HepG2 (cell line): ENCODE data around the gene ZAR1.

ENCODE experiments used
- CCAR2 ChIP-seq: fragments of 200-400 bp; formaldehyde crosslinking; optimal IDR thresholded peaks from 2 replicates; pipeline ENCODE3; 2018; ENCODE audit warnings: low read depth, mild to moderate bottlenecking, low read length, moderate library complexity
- CTCF ChIP-seq: sonication (generic); formaldehyde crosslinking; IDR thresholded peaks from 2 replicates; pipeline ENCODE4 v1.5.0; 2020; ENCODE audit warnings: mild to moderate bottlenecking, missing genetic modification reagents, moderate library complexity
- ELK4 ChIP-seq: sonication (generic); formaldehyde crosslinking; IDR thresholded peaks from 2 replicates; pipeline ENCODE4 v1.9.0; 2021; ENCODE audit warnings: missing genetic modification reagents, borderline replicate concordance
- MIER2 ChIP-seq: IDR thresholded peaks from 2 replicates; pipeline ENCODE4 v1.6.1; 2016; ENCODE audit warnings: missing biosample characterization, missing genetic modification reagents
- POLR2A ChIP-seq, 2 experiments: IDR thresholded peaks; 2 replicates each; pipeline ENCODE4 v1.6.1; 2011; ENCODE audit warnings: low read depth in 2 of 2, low read length in 2 of 2, mild to moderate bottlenecking in 1 of 2, moderate library complexity in 1 of 2; ENCODE audit not compliant: insufficient read depth in 1 of 2
- POLR2AphosphoS2 ChIP-seq: IDR thresholded peaks from 2 replicates; pipeline ENCODE4 v1.6.1; 2011; ENCODE audit warnings: low read depth, low read length, improper control_type of control experiment
- TAF1 ChIP-seq: sonication (generic); formaldehyde crosslinking; IDR thresholded peaks from 2 replicates; pipeline ENCODE4 v1.4.0; 2020; ENCODE audit warnings: missing genetic modification reagents
- THAP7 ChIP-seq: sonication (generic); formaldehyde crosslinking; IDR thresholded peaks from 2 replicates; pipeline ENCODE4 v1.8.1; 2023; ENCODE audit warnings: mild to moderate bottlenecking, missing genetic modification reagents
- ZNF333 ChIP-seq: sonication (generic); formaldehyde crosslinking; IDR thresholded peaks from 2 replicates; pipeline ENCODE4 v1.4.0; 2020; ENCODE audit warnings: mild to moderate bottlenecking, missing genetic modification reagents, borderline replicate concordance
- TF ChIP-seq, protein P1 (sequence below): sonication (generic); formaldehyde crosslinking; conservative IDR thresholded peaks from 2 replicates; pipeline ENCODE4 v1.8.0; 2022; ENCODE audit warnings: missing genetic modification reagents
- TF ChIP-seq, protein P2 (sequence below): IDR thresholded peaks from 2 replicates; pipeline ENCODE4 v1.6.1; 2016; ENCODE audit warnings: low read depth, control low read depth

DNA sequence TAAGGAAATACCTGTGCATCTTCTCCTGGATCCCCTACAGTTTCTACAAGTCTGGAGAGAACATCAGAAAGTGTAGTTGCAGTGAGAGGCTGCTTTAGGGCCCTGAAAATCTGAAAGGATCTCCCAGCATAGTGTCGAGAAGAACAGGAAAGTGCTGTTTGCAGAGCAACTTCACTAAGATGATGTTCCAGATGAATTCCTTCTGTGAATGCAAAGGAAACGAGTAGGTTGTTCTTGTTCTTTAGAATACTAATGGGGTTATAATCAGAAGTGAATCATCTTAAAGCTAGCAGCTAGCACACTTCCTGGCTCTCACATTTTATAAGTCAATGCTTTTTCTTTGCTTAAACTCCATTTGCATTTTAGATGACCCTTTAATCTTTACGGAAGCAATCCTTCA, 53.7 kb downstream of the ZAR1 start:
- TF ChIP-seq TAF1, result no peak
- no peak for TF ChIP-seq POLR2AphosphoS2
- TF ChIP-seq ELK4 (CRISPR knock-in tag), result no peak
- TF ChIP-seq, protein P1, sequence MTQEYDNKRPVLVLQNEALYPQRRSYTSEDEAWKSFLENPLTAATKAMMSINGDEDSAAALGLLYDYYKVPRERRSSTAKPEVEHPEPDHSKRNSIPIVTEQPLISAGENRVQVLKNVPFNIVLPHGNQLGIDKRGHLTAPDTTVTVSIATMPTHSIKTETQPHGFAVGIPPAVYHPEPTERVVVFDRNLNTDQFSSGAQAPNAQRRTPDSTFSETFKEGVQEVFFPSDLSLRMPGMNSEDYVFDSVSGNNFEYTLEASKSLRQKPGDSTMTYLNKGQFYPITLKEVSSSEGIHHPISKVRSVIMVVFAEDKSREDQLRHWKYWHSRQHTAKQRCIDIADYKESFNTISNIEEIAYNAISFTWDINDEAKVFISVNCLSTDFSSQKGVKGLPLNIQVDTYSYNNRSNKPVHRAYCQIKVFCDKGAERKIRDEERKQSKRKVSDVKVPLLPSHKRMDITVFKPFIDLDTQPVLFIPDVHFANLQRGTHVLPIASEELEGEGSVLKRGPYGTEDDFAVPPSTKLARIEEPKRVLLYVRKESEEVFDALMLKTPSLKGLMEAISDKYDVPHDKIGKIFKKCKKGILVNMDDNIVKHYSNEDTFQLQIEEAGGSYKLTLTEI (CRISPR knock-in tag), result no peak
- TF ChIP-seq CTCF, result no peak
- TF ChIP-seq POLR2A (IDR thresholded peaks at IDR 0.05; ENCODE audit: insufficient read depth in 1 of 2, low read depth in 2 of 2, low read length in 2 of 2), result no peak
- TF ChIP-seq, protein P2, sequence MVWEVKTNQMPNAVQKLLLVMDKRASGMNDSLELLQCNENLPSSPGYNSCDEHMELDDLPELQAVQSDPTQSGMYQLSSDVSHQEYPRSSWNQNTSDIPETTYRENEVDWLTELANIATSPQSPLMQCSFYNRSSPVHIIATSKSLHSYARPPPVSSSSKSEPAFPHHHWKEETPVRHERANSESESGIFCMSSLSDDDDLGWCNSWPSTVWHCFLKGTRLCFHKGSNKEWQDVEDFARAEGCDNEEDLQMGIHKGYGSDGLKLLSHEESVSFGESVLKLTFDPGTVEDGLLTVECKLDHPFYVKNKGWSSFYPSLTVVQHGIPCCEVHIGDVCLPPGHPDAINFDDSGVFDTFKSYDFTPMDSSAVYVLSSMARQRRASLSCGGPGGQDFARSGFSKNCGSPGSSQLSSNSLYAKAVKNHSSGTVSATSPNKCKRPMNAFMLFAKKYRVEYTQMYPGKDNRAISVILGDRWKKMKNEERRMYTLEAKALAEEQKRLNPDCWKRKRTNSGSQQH, result no peak
- no peak for TF ChIP-seq THAP7 (CRISPR knock-in tag)
- TF ChIP-seq ZNF333 (CRISPR knock-in tag), result no peak
- no peak for TF ChIP-seq CCAR2
- no peak for TF ChIP-seq MIER2 (CRISPR knock-in tag)
